Amniotic stem cell (primary cell): ENCODE measurements around the gene USP47.
A peak's percentile ranks its signal among the peaks of the same experiment; 100 is the strongest.
"Not testable (repeated sequence)": the region's sequence is repeated elsewhere in the genome, so short reads cannot be mapped to it uniquely, and the experiment has no call there.

Experiments
- DNase-seq: peaks from one replicate; lab custom pipeline; 2025; lab: John Stamatoyannopoulos, UW

The USP47 gene

GRCh38 chr11:11822946-11823345 lies 18.8 kb upstream of the USP47 start:
- DNase-seq, result no peak

- no peak for DNase-seq
These were observed 15.5 kb upstream of the USP47 start for GRCh38 chr11:11826260-11826659.

GRCh38 chr11:11827272-11827671 lies 14.5 kb upstream of the USP47 start:
- no peak for DNase-seq

- DNase-seq, result not testable (repeated sequence)
These were observed 10.4 kb upstream of the USP47 start for GRCh38 chr11:11831406-11831805.

GRCh38 chr11:11836676-11837231 lies 5.0 kb upstream of the USP47 start:
- DNase-seq, result no peak

GRCh38 chr11:11839718-11840117 lies 2.1 kb upstream of the USP47 start:
- no peak for DNase-seq

- DNase-seq, result no peak
These were observed 553 bp upstream of the USP47 start for GRCh38 chr11:11841116-11841722.

- peak; percentile 66 for DNase-seq
These were observed 743 bp downstream of the USP47 start for GRCh38 chr11:11842421-11843008.

- peak; percentile 54 for DNase-seq
These were observed 1.4 kb downstream of the USP47 start for GRCh38 chr11:11843211-11843621.

- DNase-seq, result no peak
These were observed 1.9 kb downstream of the USP47 start for GRCh38 chr11:11843642-11844041.

- no peak for DNase-seq
These were observed 2.5 kb downstream of the USP47 start for GRCh38 chr11:11844272-11844671.

GRCh38 chr11:11845071-11845470 lies 3.3 kb downstream of the USP47 start:
- DNase-seq, result no peak

- DNase-seq, result no peak
These were observed 3.8 kb downstream of the USP47 start for GRCh38 chr11:11845551-11845950.

GRCh38 chr11:11847082-11847481 lies 5.3 kb downstream of the USP47 start:
- no peak for DNase-seq

GRCh38 chr11:11848891-11849746 lies 7.3 kb downstream of the USP47 start:
- no peak for DNase-seq

GRCh38 chr11:11850668-11851067 lies 8.9 kb downstream of the USP47 start:
- DNase-seq, result no peak

- DNase-seq, result no peak
These were observed 14.9 kb downstream of the USP47 start for GRCh38 chr11:11856638-11857037.

GRCh38 chr11:11857769-11858168 lies 16.0 kb downstream of the USP47 start:
- no peak for DNase-seq

GRCh38 chr11:11858676-11859075 lies 16.9 kb downstream of the USP47 start:
- DNase-seq, result no peak

GRCh38 chr11:11860103-11860979 lies 18.6 kb downstream of the USP47 start:
- DNase-seq, result no peak

GRCh38 chr11:11862999-11863398 lies 21.2 kb downstream of the USP47 start:
- DNase-seq, result no peak

- no peak for DNase-seq
These were observed 22.6 kb downstream of the USP47 start for GRCh38 chr11:11864332-11864731.
